Breast epithelium (tissue), 4 donors: ENCODE data around the gene PANK1. TPM values are rescaled to one million over a fixed set of nuclear protein-coding genes. Genes with fewer than 3 reads are reported as not detected.
A peak's percentile ranks its signal among the peaks of the same experiment; 100 is the strongest.

Experiments used
- DNase-seq, 2 donors: peaks; one replicate each; pipeline ENCODE4 v3.0.0-alpha.2; 2019; ENCODE audit warnings: low spot score in 2 of 2
- H3K27ac ChIP-seq, 2 donors: fragments of 200-600 bp; sonication (generic) in 1 of 2; one replicate each; pipeline ENCODE4 v1.5.1; 2016 to 2019; ENCODE audit warnings: mild to moderate bottlenecking in 1 of 2
- H3K27me3 ChIP-seq, 2 donors: fragments of 200-600 bp; sonication (generic) in 1 of 2; one replicate each; pipeline versions ENCODE4 v1.5.1 to v1.6.0; 2017 to 2019; ENCODE audit warnings: control low read depth in 1 of 2, mild to moderate bottlenecking in 1 of 2
- H3K36me3 ChIP-seq: fragments of 200-600 bp; one replicate; pipeline ENCODE4 v1.5.1; 2019
- H3K4me1 ChIP-seq, 2 donors: fragments of 200-600 bp; sonication (generic); one replicate each; pipeline ENCODE4 v1.5.1; 2016 to 2019; ENCODE audit warnings: control low read depth in 1 of 2
- H3K4me3 ChIP-seq, 3 donors: fragments of 200-600 bp; sonication (generic); 1 replicate in 2 of 3; 2 replicates in 1 of 3; pipeline ENCODE4 v1.5.1; 2016 to 2019; ENCODE audit warnings: mild to moderate bottlenecking in 3 of 3, moderate library complexity in 2 of 3
- H3K9me3 ChIP-seq, 2 donors: fragments of 200-600 bp; sonication (generic) in 1 of 2; one replicate each; pipeline ENCODE4 v1.5.1; 2016 to 2019; ENCODE audit warnings: control low read depth in 1 of 2
- POLR2A ChIP-seq: fragments of 450-650 bp; IDR thresholded peaks from one replicate; pipeline ENCODE4 v1.6.1; 2016; ENCODE audit warnings: antibody characterized with exemption, mild to moderate bottlenecking, moderate library complexity
- POLR2AphosphoS5 ChIP-seq, 3 donors: sonication (generic); formaldehyde crosslinking; IDR thresholded peaks; one replicate each; pipeline ENCODE4 v1.6.1; 2017; ENCODE audit warnings: antibody characterized with exemption in 3 of 3
- intact Hi-C: fragments of 100-400 bp; cut with DNase I; formaldehyde crosslinking; loops from one replicate; pipeline ENCODE4 v1.15.1; 2023; ENCODE audit warnings: low total_unique reads
- total RNA-seq, 3 donors: library from RNA; depleted of rRNA; stranded (reverse); fragments of >200 nt; gene quantifications; one replicate each; pipeline ENCODE4 v1.1.0, GENCODE V29; 2016
- TF ChIP-seq, protein P1 (sequence below), 3 donors: fragments of 450-650 bp; IDR thresholded peaks; one replicate each; pipeline ENCODE4 v1.5.1; 2016 to 2017; ENCODE audit warnings: antibody characterized with exemption in 3 of 3, mild to moderate bottlenecking in 3 of 3, moderate library complexity in 3 of 3

The PANK1 gene
- total RNA-seq, 3 donors from 2014 or later, result 2.9 to 6.4 (median 5.1) TPM

DNA sequence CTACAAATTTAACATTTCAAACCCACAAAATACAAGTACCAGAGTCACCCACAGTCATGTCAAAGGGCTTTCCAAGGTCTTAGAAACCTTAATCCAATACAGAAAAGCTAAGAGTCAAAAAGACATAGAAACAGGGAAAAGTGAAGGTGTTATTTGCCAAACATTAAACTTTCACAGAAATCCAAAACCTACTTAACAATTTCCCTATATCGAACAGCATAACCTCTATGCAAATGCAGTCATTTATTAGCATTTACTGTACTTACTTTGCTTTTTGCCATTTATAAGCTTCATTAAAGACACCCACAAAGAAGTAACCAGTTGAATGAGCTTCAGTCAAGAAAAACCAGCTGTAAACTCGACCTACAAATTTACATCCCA lies 1.6 kb downstream of the PANK1 start:
- intact Hi-C loops, result no loop called here
- Histone ChIP-seq H3K4me1 (no peaks in the 10 kb centered on the region), H3K9me3 (no peaks in the 10 kb centered on the region), H3K4me3 (peak overlapping the region; percentile 80 to 86 (median 84)), H3K36me3 (no peaks in the 10 kb centered on the region), H3K27ac (no peak overlapping the region), H3K27me3 (no peaks in the 10 kb centered on the region)
- TF ChIP-seq POLR2A, result no peak
- no peak for TF ChIP-seq POLR2AphosphoS5 (IDR thresholded peaks at IDR 0.05)
- TF ChIP-seq, protein P1, sequence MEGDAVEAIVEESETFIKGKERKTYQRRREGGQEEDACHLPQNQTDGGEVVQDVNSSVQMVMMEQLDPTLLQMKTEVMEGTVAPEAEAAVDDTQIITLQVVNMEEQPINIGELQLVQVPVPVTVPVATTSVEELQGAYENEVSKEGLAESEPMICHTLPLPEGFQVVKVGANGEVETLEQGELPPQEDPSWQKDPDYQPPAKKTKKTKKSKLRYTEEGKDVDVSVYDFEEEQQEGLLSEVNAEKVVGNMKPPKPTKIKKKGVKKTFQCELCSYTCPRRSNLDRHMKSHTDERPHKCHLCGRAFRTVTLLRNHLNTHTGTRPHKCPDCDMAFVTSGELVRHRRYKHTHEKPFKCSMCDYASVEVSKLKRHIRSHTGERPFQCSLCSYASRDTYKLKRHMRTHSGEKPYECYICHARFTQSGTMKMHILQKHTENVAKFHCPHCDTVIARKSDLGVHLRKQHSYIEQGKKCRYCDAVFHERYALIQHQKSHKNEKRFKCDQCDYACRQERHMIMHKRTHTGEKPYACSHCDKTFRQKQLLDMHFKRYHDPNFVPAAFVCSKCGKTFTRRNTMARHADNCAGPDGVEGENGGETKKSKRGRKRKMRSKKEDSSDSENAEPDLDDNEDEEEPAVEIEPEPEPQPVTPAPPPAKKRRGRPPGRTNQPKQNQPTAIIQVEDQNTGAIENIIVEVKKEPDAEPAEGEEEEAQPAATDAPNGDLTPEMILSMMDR (IDR thresholded peaks at IDR 0.05), result no peak
- DNase-seq, result no peak

DNA sequence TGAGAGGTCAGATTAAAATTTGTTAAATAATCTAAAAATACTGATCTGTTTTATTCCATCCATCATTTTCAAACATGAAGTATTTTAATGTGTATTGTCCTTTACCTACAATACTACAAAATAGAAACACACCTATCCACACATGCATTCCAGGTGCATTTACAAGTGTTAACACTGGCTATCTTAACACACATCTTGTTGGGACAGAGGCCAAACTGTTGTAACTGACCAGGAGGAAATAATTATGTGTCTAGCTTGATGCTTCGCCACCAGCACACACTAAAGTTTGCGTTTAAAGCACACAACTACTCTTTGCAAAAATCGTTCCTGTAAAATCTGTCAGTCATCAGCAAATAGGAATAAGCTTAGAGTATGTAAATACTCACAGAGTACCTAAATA lies 2.8 kb downstream of the PANK1 start:
- Histone ChIP-seq H3K36me3 (no peaks in the 10 kb centered on the region), H3K27me3 (no peaks in the 10 kb centered on the region), H3K27ac (no peak overlapping the region), H3K4me3 (no peak overlapping the region), H3K4me1 (no peaks in the 10 kb centered on the region), H3K9me3 (no peaks in the 10 kb centered on the region)
- no peak for TF ChIP-seq POLR2AphosphoS5 (IDR thresholded peaks at IDR 0.05)
- TF ChIP-seq POLR2A, result no peak
- TF ChIP-seq, protein P1 (IDR thresholded peaks at IDR 0.05), result no peak
- intact Hi-C loops, result no loop called here
- DNase-seq, result no peak

DNA sequence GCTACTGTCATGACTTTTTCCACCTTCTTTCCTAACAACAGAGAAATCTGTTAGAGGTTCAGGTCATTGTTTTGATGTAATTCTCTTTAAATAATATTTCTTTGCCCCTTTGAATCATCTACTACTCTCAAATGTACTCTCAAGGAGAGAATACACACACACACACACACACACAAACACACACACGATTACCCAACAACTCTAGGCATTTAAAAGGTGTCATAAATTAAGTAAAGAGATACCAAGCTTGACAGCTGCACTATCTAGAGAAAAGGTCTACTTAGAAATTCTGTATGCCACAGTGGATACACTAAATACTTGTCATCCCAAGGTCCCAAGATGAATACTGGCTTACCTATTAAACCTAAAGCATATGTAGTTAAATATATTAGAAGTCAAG lies 4.8 kb downstream of the PANK1 start:
- no peak overlapping the region for H3K4me3 ChIP-seq
- no peaks in the 10 kb centered on the region for H3K9me3 ChIP-seq
- no peaks in the 10 kb centered on the region for H3K36me3 ChIP-seq
- no peaks in the 10 kb centered on the region for H3K4me1 ChIP-seq
- DNase-seq, result no peak
- TF ChIP-seq, protein P1 (IDR thresholded peaks at IDR 0.05), result no peak
- TF ChIP-seq POLR2AphosphoS5 (IDR thresholded peaks at IDR 0.05) (no peak), POLR2A (no peak)
- intact Hi-C loops, result no loop called here
- H3K27me3 ChIP-seq, result no peaks in the 10 kb centered on the region
- H3K27ac ChIP-seq, result no peak overlapping the region

DNA sequence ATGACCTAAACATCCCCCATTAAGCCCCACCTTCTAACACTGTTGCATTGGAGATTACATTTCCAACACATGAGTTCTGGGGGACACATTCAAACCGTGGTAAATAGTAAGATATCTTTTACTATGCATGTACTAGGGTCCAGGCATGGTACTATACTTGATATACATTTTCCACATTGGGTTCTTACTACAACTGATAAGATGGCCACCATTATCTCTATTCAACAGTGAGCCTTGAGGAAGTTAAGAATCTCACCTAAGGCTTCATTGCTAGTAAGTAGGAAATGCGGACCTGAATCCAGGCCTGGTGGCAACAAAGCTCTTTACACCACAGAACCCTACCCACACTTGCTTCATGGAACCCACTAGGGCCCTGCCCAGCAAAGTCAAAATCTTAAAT lies 5.7 kb downstream of the PANK1 start:
- Histone ChIP-seq H3K4me1 (no peaks in the 10 kb centered on the region), H3K27ac (no peak overlapping the region), H3K4me3 (no peak overlapping the region), H3K9me3 (no peaks in the 10 kb centered on the region), H3K27me3 (no peaks in the 10 kb centered on the region), H3K36me3 (no peaks in the 10 kb centered on the region)
- DNase-seq, result no peak
- intact Hi-C loops, result no loop called here
- TF ChIP-seq POLR2A, result no peak
- TF ChIP-seq POLR2AphosphoS5 (IDR thresholded peaks at IDR 0.05), result no peak
- TF ChIP-seq, protein P1 (IDR thresholded peaks at IDR 0.05), result no peak

DNA sequence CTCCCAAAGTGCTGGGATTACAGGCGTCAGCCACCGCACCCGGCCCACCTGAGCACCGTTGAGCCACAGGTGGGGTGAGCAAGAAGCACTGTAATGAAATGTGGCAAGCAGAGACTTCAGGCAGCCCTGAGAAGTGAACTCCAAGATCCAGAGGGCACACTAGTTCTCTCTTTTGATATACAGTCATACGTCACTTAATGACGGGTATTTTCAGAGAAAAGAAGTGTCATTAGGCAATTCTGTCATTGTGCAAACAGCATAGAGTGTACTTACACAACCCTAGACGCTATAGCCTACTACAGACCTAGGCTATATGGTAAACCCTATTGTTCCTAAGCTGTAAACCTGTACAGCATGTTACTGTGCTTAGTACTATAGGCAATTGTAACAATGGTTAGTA lies 7.9 kb downstream of the PANK1 start:
- intact Hi-C loops, result no loop called here
- Histone ChIP-seq H3K4me3 (no peak overlapping the region), H3K9me3 (no peaks in the 10 kb centered on the region), H3K27ac (no peak overlapping the region), H3K36me3 (no peaks in the 10 kb centered on the region), H3K27me3 (no peaks in the 10 kb centered on the region), H3K4me1 (no peaks in the 10 kb centered on the region)
- DNase-seq, result no peak
- TF ChIP-seq POLR2A, result no peak
- TF ChIP-seq POLR2AphosphoS5 (IDR thresholded peaks at IDR 0.05), result no peak
- TF ChIP-seq, protein P1 (IDR thresholded peaks at IDR 0.05), result no peak
